Smooth muscle cell of the brain vasculature (primary cell): ENCODE measurements around the gene GRIFIN.

Source experiments
- DNase-seq: peaks from one replicate; pipeline ENCODE4 v3.0.0-alpha.2; 2012; ENCODE audit warnings: low read depth, low spot score

The GRIFIN gene

GRCh38 chr7:2433713-2434550, 42.3 kb downstream of the GRIFIN start:
- DNase-seq: no peak

GRCh38 chr7:2432910-2433712, 43.1 kb downstream of the GRIFIN start:
- DNase-seq: no peak

- DNase-seq: no peak
Measured at GRCh38 chr7:2431260-2431867, 44.8 kb downstream of the GRIFIN start.

DNA sequence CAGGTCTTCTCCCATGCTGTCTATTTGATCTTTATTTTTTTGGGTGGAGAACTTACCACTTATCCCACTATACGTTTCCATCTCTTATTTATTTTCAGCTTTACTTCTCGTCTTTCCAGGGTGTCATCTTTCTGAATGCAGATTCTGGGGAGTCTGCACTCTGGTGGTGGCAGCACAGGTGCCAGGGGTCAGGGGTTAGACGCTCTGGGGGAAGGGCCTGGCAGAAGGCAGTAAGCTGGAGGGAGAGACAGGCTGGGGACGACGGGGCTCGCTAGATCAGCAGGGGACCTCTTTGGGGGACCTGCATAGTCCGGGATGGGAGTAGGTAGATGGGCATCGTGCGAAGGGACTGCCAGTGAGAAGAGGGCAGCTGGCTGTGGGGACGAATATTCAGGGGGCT, 50.4 kb downstream of the GRIFIN start:
- no peak for DNase-seq
